GM23248 (cell line): Measurements from ENCODE around the gene IKZF4.
"Not testable (repeated sequence)": the region's sequence is repeated elsewhere in the genome, so short reads cannot be mapped to it uniquely, and the experiment has no call there.

Experiments
- EZH2 ChIP-seq: fragments of 200-600 bp; sonication (generic); IDR thresholded peaks from 2 replicates; pipeline ENCODE4 v1.6.1; 2018; ENCODE audit warnings: antibody characterized with exemption, mild to moderate bottlenecking; ENCODE audit not compliant: insufficient read depth, poor library complexity, severe bottlenecking
- EZH2phosphoT487 ChIP-seq: fragments of 200-600 bp; sonication (generic); IDR thresholded peaks from 2 replicates; pipeline ENCODE4 v1.6.1; 2018; ENCODE audit warnings: antibody characterized with exemption, moderate library complexity, mild to moderate bottlenecking, low read depth; ENCODE audit not compliant: insufficient read depth

- not testable (repeated sequence) for TF ChIP-seq EZH2phosphoT487, EZH2
These were observed 57.1 kb downstream of the IKZF4 start for GRCh38 chr12:56077966-56078365.
